ENCODE data around the gene DNM3. TPM values are rescaled to one million over a fixed set of nuclear protein-coding genes. Genes with fewer than 3 reads are reported as not detected.

Gene DNM3
- total RNA-seq, 1 experiment from 2014 or later: 0.11 TPM

DNA sequence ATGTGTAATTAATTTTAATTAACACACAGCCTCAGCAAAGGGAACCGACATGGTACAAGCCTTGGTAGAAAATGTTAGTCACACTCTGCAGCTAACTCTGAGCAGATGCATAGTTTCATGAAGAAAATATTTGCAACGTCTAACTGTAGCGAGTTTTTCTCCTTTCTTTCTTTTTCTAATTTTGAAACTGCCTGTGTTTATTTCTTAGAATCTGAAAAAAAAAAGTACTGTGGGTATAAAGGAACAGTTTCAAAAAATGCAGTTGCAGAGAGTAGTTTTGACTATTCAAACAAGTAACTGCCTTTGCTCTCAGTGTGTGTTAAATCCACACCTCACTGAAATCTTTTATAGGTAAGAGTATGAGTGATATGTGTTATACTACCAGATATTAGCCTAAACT is 429.3 kb downstream of the DNM3 start:
- Mint-ChIP-seq H3K27ac (ENCODE audit: unreplicated experiment) (no peak overlapping the region), H3K4me3 (ENCODE audit: unreplicated experiment) (no peak overlapping the region), H3K36me3 (ENCODE audit: insufficient read depth, unreplicated experiment) (no peaks in the 10 kb centered on the region), H3K4me1 (ENCODE audit: low read depth, unreplicated experiment) (no peaks in the 10 kb centered on the region), H3K9me3 (ENCODE audit: unreplicated experiment) (no peaks in the 10 kb centered on the region), H3K27me3 (ENCODE audit: insufficient read depth, unreplicated experiment) (no peaks in the 10 kb centered on the region)
- no peak for TF ChIP-seq CTCF (IDR thresholded peaks at IDR 0.05; ENCODE audit: insufficient read depth in 1 of 2, low read depth in 1 of 2, low read length in 1 of 2, severe bottlenecking in 1 of 2, unreplicated experiment in 1 of 2)
- Histone ChIP-seq H3K4me3 (ENCODE audit: low read depth, low read length) (no peak overlapping the region), H3K36me3 (ENCODE audit: control insufficient read depth, insufficient read depth, low read length) (no peaks in the 10 kb centered on the region), H3K4me1 (no peaks in the 10 kb centered on the region), H3K9me3 (no peaks in the 10 kb centered on the region; the same call in 1 of the 2 replicates), H3K27me3 (replicated peaks; ENCODE audit: control insufficient read depth, insufficient read depth, low read length) (no peaks in the 10 kb centered on the region)
- DNase-seq: no peak
- POLR2A ChIA-PET: no interaction called here
- intact Hi-C loops (cut with micrococcal nuclease; ENCODE audit: unreplicated experiment): no loop called here
- CTCF ChIA-PET: no interaction called here
- no TSS peak for BruUV-seq (replicated peaks)

DNA sequence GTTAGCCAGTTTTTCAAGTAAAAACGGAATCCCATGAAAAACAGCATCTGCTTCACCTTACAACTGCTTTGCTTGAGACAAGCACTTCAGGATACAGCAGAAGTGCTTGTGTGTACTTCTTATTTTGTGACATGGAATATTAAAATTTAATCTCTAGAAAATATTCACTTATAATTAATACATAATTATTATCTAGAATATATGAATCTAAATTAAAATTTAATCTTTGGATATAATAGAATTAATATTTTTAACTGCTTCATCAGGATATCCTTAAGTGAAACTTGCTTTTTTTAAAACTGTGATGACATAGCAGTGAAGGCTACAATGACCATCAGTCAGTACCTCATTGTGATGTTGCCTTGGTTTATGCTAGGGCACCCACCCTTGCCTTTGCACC is 430.8 kb downstream of the DNM3 start:
- intact Hi-C loops (cut with micrococcal nuclease; ENCODE audit: unreplicated experiment): no loop called here
- no peak for TF ChIP-seq CTCF (IDR thresholded peaks at IDR 0.05; ENCODE audit: insufficient read depth in 1 of 2, low read depth in 1 of 2, low read length in 1 of 2, severe bottlenecking in 1 of 2, unreplicated experiment in 1 of 2)
- no peaks in the 10 kb centered on the region for H3K9me3 Mint-ChIP-seq (ENCODE audit: unreplicated experiment)
- Histone ChIP-seq H3K36me3 (ENCODE audit: control insufficient read depth, insufficient read depth, low read length) (no peaks in the 10 kb centered on the region), H3K4me1 (no peaks in the 10 kb centered on the region), H3K4me3 (ENCODE audit: low read depth, low read length) (no peak overlapping the region), H3K9me3 (no peaks in the 10 kb centered on the region; the same call in 1 of the 2 replicates), H3K27me3 (replicated peaks; ENCODE audit: control insufficient read depth, insufficient read depth, low read length) (no peaks in the 10 kb centered on the region)
- BruUV-seq (replicated peaks): no TSS peak
- H3K27me3 Mint-ChIP-seq (ENCODE audit: insufficient read depth, unreplicated experiment): no peaks in the 10 kb centered on the region
- no peaks in the 10 kb centered on the region for H3K36me3 Mint-ChIP-seq (ENCODE audit: insufficient read depth, unreplicated experiment)
- H3K4me1 Mint-ChIP-seq (ENCODE audit: low read depth, unreplicated experiment): no peaks in the 10 kb centered on the region
- no peak overlapping the region for H3K27ac Mint-ChIP-seq (ENCODE audit: unreplicated experiment)
- POLR2A ChIA-PET: no interaction called here
- CTCF ChIA-PET: no interaction called here
- no peak for DNase-seq
- H3K4me3 Mint-ChIP-seq (ENCODE audit: unreplicated experiment): no peak overlapping the region

GRCh38 chr1:172273647-172274396 is 432.5 kb downstream of the DNM3 start:
- TF ChIP-seq CTCF (IDR thresholded peaks at IDR 0.05; ENCODE audit: insufficient read depth in 1 of 2, low read depth in 1 of 2, low read length in 1 of 2, severe bottlenecking in 1 of 2, unreplicated experiment in 1 of 2): no peak
- no peaks in the 10 kb centered on the region for H3K4me1 ChIP-seq
- no peaks in the 10 kb centered on the region for H3K27me3 Mint-ChIP-seq (ENCODE audit: insufficient read depth, unreplicated experiment)
- no peak for DNase-seq
- H3K36me3 Mint-ChIP-seq (ENCODE audit: insufficient read depth, unreplicated experiment): no peaks in the 10 kb centered on the region
- no peaks in the 10 kb centered on the region for H3K36me3 ChIP-seq (ENCODE audit: control insufficient read depth, insufficient read depth, low read length)
- H3K27ac Mint-ChIP-seq (ENCODE audit: unreplicated experiment): no peak overlapping the region
- no TSS peak for BruUV-seq (replicated peaks)
- no peak overlapping the region for H3K4me3 Mint-ChIP-seq (ENCODE audit: unreplicated experiment)
- intact Hi-C loops (cut with micrococcal nuclease; ENCODE audit: unreplicated experiment): no loop called here
- POLR2A ChIA-PET: no interaction called here
- no peaks in the 10 kb centered on the region for H3K9me3 Mint-ChIP-seq (ENCODE audit: unreplicated experiment)
- no peaks in the 10 kb centered on the region for H3K27me3 ChIP-seq (replicated peaks; ENCODE audit: control insufficient read depth, insufficient read depth, low read length)
- no peak overlapping the region for H3K4me3 ChIP-seq (ENCODE audit: low read depth, low read length)
- no peaks in the 10 kb centered on the region; the same call in 1 of the 2 replicates for H3K9me3 ChIP-seq
- H3K4me1 Mint-ChIP-seq (ENCODE audit: low read depth, unreplicated experiment): no peaks in the 10 kb centered on the region
- CTCF ChIA-PET: no interaction called here

All from Caco-2 (cell line).